ENCODE measurements around the gene BMPER.

DNA sequence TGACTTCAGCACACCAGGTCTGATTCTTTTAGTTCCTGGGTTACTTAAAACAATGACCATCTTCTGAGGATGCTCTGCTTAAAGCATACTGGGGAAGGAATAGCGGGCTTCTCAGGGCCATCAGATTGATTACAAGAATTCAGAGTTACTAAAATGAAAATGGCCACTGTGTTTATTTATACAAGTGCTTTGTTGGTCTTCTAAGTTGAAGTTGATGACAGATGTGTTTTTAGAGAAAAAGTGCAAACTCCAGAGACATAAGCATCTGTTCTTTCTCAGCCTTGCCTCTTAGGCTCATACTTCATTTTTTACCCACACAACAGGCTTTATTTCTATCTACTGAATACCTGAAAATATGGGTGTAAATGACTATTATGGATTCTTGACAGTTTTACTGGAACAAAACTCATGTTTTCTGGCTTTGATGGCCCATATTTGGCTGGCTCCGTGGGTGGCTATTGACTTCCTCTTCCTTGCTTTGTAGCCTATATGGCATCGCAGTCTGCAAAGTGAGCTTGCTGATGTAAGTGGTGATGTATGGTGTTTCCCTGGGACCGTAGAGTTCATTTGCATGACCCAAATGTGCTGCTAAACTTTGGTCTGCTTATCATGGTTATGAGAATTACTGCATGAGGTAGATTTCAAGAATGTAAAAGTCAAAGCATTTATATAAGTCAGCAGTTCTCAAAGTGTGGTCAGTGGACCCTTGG lies 121.3 kb downstream of the BMPER start:
- TF ChIP-seq, protein P1, sequence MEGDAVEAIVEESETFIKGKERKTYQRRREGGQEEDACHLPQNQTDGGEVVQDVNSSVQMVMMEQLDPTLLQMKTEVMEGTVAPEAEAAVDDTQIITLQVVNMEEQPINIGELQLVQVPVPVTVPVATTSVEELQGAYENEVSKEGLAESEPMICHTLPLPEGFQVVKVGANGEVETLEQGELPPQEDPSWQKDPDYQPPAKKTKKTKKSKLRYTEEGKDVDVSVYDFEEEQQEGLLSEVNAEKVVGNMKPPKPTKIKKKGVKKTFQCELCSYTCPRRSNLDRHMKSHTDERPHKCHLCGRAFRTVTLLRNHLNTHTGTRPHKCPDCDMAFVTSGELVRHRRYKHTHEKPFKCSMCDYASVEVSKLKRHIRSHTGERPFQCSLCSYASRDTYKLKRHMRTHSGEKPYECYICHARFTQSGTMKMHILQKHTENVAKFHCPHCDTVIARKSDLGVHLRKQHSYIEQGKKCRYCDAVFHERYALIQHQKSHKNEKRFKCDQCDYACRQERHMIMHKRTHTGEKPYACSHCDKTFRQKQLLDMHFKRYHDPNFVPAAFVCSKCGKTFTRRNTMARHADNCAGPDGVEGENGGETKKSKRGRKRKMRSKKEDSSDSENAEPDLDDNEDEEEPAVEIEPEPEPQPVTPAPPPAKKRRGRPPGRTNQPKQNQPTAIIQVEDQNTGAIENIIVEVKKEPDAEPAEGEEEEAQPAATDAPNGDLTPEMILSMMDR (IDR thresholded peaks at IDR 0.05): no peak
- TF ChIP-seq POLR2A (IDR thresholded peaks at IDR 0.05): no peak

All from testis (tissue), 2 donors.